HG03575 (cell line): ENCODE results near the gene MEF2C.
"Not testable (repeated sequence)": the region's sequence is repeated elsewhere in the genome, so short reads cannot be mapped to it uniquely, and the experiment has no call there.

Experiments
- ATAC-seq: cut with Tn5 transposase; IDR thresholded peaks from one replicate; pipeline ENCODE4 v1.9.1; 2021; ENCODE audit not compliant: unreplicated experiment, insufficient number of reproducible peaks, low FRiP score; ENCODE audit errors: extremely low read depth

Gene MEF2C

GRCh38 chr5:88816195-88816594, 66.8 kb downstream of the MEF2C start:
- no peak for ATAC-seq

GRCh38 chr5:88815050-88815789, 67.8 kb downstream of the MEF2C start:
- no peak for ATAC-seq

- no peak for ATAC-seq
Measured at GRCh38 chr5:88813805-88814575, 69.0 kb downstream of the MEF2C start.

GRCh38 chr5:88813244-88813643, 69.7 kb downstream of the MEF2C start:
- ATAC-seq = no peak

- no peak for ATAC-seq
Measured at GRCh38 chr5:88808153-88808552, 74.8 kb downstream of the MEF2C start.

- ATAC-seq = no peak
Measured at GRCh38 chr5:88807327-88807726, 75.7 kb downstream of the MEF2C start.

- ATAC-seq = no peak
Measured at GRCh38 chr5:88806338-88806737, 76.6 kb downstream of the MEF2C start.

GRCh38 chr5:88805151-88805784, 77.7 kb downstream of the MEF2C start:
- no peak for ATAC-seq

- no peak for ATAC-seq
Measured at GRCh38 chr5:88804444-88804843, 78.5 kb downstream of the MEF2C start.

GRCh38 chr5:88803309-88803708, 79.7 kb downstream of the MEF2C start:
- ATAC-seq = no peak

- no peak for ATAC-seq
Measured at GRCh38 chr5:88799938-88800535, 82.9 kb downstream of the MEF2C start.

GRCh38 chr5:88798933-88799332, 84.1 kb downstream of the MEF2C start:
- not testable (repeated sequence) for ATAC-seq

- not testable (repeated sequence) for ATAC-seq
Measured at GRCh38 chr5:88793797-88794196, 89.2 kb downstream of the MEF2C start.

GRCh38 chr5:88792144-88792840, 90.7 kb downstream of the MEF2C start:
- no peak for ATAC-seq

GRCh38 chr5:88787856-88788255, 95.1 kb downstream of the MEF2C start:
- no peak for ATAC-seq

- ATAC-seq = no peak
Measured at GRCh38 chr5:88786789-88787188, 96.2 kb downstream of the MEF2C start.

- no peak for ATAC-seq
Measured at GRCh38 chr5:88785746-88786565, 97.0 kb downstream of the MEF2C start.

- ATAC-seq = no peak
Measured at GRCh38 chr5:88782571-88782970, 100.4 kb downstream of the MEF2C start.
